NCI-H345 treated with DMSO at 0.1 percent for 48 hours (cell line): ENCODE results near the gene RAP1B.

Source experiments
- DNase-seq: peaks from one replicate; lab custom pipeline; 2025; ENCODE audit not compliant: unreplicated experiment; lab: John Stamatoyannopoulos, UW

Gene RAP1B

DNA sequence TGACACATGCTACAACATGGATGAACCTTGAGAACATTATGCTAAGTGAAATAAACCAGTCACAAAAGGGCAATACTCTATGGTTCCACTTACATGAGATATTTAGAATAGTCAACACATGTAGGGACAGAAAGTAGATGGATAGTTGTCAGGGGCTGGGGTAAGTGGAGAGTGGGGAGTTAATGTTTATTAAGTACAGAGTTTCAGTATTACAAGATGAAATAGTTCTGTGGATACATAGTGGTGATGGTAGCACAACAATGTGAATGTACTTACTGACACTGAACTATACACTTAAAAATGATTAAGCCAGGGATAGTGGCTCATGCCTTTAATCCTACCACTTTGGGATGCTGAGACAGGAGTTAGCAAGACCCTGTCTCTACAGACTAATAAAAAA lies 84.8 kb downstream of the RAP1B start:
- DNase-seq: no peak

- no peak for DNase-seq
These were observed 88.8 kb downstream of the RAP1B start for GRCh38 chr12:68699486-68699885.
